SU-DHL-6 (cell line): ENCODE measurements around the gene SMYD2.

Experiments used
- H2AFZ ChIP-seq: fragments of 200-600 bp; sonication (generic); 2 replicates; pipeline ENCODE4 v1.6.1; 2014; ENCODE audit warnings: low read depth, mild to moderate bottlenecking, moderate library complexity, mixed read lengths, antibody characterized with exemption, low read length; ENCODE audit not compliant: severe bottlenecking
- H3F3A ChIP-seq: fragments of 200-600 bp; shearing (Covaris generic); 2 replicates; pipeline ENCODE4 v1.6.0; 2016; ENCODE audit warnings: antibody characterized with exemption, mild to moderate bottlenecking; ENCODE audit not compliant: insufficient read depth
- H3K27ac ChIP-seq: fragments of 200-600 bp; sonication (generic); 2 replicates; pipeline ENCODE4 v1.5.1; 2016; ENCODE audit warnings: low read depth, mild to moderate bottlenecking, low read length, moderate library complexity, mixed read lengths
- H3K27me3 ChIP-seq: fragments of 200-600 bp; sonication (generic), shearing (Covaris generic); 2 replicates; pipeline ENCODE4 v1.6.0; 2014; ENCODE audit warnings: mild to moderate bottlenecking, low read length
- H3K36me3 ChIP-seq: fragments of 200-600 bp; sonication (generic); 2 replicates; pipeline ENCODE4 v1.6.1; 2014; ENCODE audit warnings: mild to moderate bottlenecking, low read length, mixed read lengths
- H3K4me2 ChIP-seq: fragments of 300-600, 200-600 bp; shearing (Covaris generic), sonication (generic); 2 replicates; pipeline ENCODE4 v1.6.0; 2014; ENCODE audit warnings: low read length, low read depth, mild to moderate bottlenecking; ENCODE audit not compliant: poor library complexity, severe bottlenecking
- H3K4me3 ChIP-seq: fragments of 200-600 bp; sonication (generic); 2 replicates; pipeline ENCODE4 v1.5.1; 2014; ENCODE audit warnings: antibody characterized with exemption, low read length, mild to moderate bottlenecking, mixed read lengths; ENCODE audit not compliant: insufficient read depth, poor library complexity, severe bottlenecking
- H3K79me2 ChIP-seq: fragments of 200-600 bp; sonication (generic); 2 replicates; pipeline ENCODE4 v1.6.1; 2014; ENCODE audit warnings: mild to moderate bottlenecking, low read length, moderate library complexity; ENCODE audit not compliant: insufficient read depth
- H3K9ac ChIP-seq: fragments of 200-600 bp; sonication (generic); 2 replicates; pipeline ENCODE4 v1.7.0; 2014; ENCODE audit warnings: mild to moderate bottlenecking, low read length
- H3K9me2 ChIP-seq: fragments of 200-600 bp; sonication (generic); replicated peaks from 2 replicates; pipeline ENCODE4 v1.6.1; 2014; ENCODE audit warnings: low read length; ENCODE audit not compliant: insufficient read depth
- H3K9me3 ChIP-seq: fragments of 200-600 bp; sonication (generic); 2 replicates; pipeline ENCODE4 v1.6.1; 2014; ENCODE audit warnings: low read length, mixed read lengths; ENCODE audit not compliant: insufficient read depth
- H4K20me1 ChIP-seq: fragments of 200-600 bp; sonication (generic); 2 replicates; pipeline ENCODE4 v1.6.1; 2014; ENCODE audit warnings: low read depth, mild to moderate bottlenecking, antibody characterized with exemption, low read length, moderate library complexity, mixed read lengths
- CTCF ChIP-seq: fragments of 200-600 bp; sonication (generic); IDR thresholded peaks from one replicate; pipeline ENCODE4 v1.5.1; 2017; ENCODE audit warnings: antibody characterized with exemption, mild to moderate bottlenecking, low read length, moderate library complexity; ENCODE audit not compliant: insufficient read depth, poor library complexity, severe bottlenecking
- EZH2phosphoT487 ChIP-seq: fragments of 200-600 bp; sonication (generic), shearing (Covaris generic); conservative IDR thresholded peaks from 2 replicates; pipeline ENCODE4 v1.6.1; 2018; ENCODE audit warnings: mild to moderate bottlenecking, antibody characterized with exemption, low read length, moderate library complexity, mixed read lengths

SMYD2 gene

DNA sequence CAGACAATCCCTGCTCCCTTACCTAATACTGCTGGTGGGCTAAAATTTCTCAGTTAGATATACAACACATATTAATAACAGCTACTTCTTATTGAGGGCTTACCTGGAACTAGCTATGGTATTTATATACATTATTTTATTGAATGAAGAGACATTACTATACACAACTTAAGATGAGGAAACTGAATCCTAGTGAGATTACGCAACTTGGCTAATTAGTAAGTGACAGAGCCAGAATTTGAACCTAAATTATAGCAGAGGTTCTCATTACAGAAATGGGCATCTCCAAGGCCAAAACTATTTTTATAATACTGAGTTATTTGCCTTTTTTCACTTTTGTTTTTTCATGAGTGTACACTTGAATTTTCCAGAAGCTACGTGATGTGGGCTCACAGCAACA is 44.5 kb upstream of the SMYD2 start:
- Histone ChIP-seq H4K20me1 (no peaks in the 10 kb centered on the region), H2AFZ (no peak overlapping the region), H3K36me3 (no peaks in the 10 kb centered on the region), H3K9me3 (no peaks in the 10 kb centered on the region), H3K4me2 (no peak overlapping the region), H3F3A (no peaks in the 10 kb centered on the region), H3K9me2 (no peaks in the 10 kb centered on the region), H3K9ac (no peak overlapping the region), H3K4me3 (no peak overlapping the region), H3K27me3 (no peaks in the 10 kb centered on the region), H3K79me2 (no peaks in the 10 kb centered on the region), H3K27ac (no peak overlapping the region)
- TF ChIP-seq CTCF (no peak), EZH2phosphoT487 (no peak)

GRCh38 chr1:214241060-214241459 is 39.9 kb upstream of the SMYD2 start:
- Histone ChIP-seq H3F3A (no peaks in the 10 kb centered on the region), H3K36me3 (no peaks in the 10 kb centered on the region), H4K20me1 (no peaks in the 10 kb centered on the region), H3K4me2 (no peak overlapping the region), H3K4me3 (no peak overlapping the region), H3K9me2 (no peaks in the 10 kb centered on the region), H3K79me2 (no peaks in the 10 kb centered on the region), H3K9ac (no peak overlapping the region), H3K27ac (no peak overlapping the region), H3K9me3 (no peaks in the 10 kb centered on the region), H2AFZ (no peak overlapping the region), H3K27me3 (no peaks in the 10 kb centered on the region)
- TF ChIP-seq CTCF (no peak), EZH2phosphoT487 (no peak)

DNA sequence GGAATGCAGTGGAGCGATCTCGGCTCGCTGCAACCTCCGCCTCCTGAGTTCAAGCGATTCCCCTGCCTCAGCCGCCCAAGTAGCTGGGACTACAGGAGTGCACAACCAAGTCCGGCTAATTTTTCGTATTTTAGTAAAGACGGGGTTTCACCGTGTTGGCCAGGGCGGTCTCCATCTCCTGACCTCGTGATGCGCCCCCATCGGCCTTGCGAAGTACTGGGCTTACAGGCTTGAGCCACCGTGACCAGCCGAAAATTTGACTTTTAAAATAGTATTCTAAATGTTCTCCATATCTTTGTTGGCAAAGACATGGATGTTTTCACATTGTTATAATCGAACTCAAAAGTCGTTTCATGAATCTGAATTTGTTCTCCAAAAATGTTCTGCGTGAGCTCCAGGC is 36.7 kb upstream of the SMYD2 start:
- H3K4me2 ChIP-seq = no peak overlapping the region
- H3F3A ChIP-seq = no peaks in the 10 kb centered on the region
- H3K9ac ChIP-seq = no peak overlapping the region
- H4K20me1 ChIP-seq = no peaks in the 10 kb centered on the region
- H3K9me2 ChIP-seq = no peaks in the 10 kb centered on the region
- H3K27ac ChIP-seq = no peak overlapping the region
- H3K79me2 ChIP-seq = no peaks in the 10 kb centered on the region
- H3K36me3 ChIP-seq = no peaks in the 10 kb centered on the region
- H3K4me3 ChIP-seq = no peak overlapping the region
- H3K27me3 ChIP-seq = 0 out of 2 replicates have a peak, but pooled peaks cover 4% of the 10 kb centered on the region
- TF ChIP-seq CTCF (no peak), EZH2phosphoT487 (no peak)
- H2AFZ ChIP-seq = no peak overlapping the region
- H3K9me3 ChIP-seq = no peaks in the 10 kb centered on the region

DNA sequence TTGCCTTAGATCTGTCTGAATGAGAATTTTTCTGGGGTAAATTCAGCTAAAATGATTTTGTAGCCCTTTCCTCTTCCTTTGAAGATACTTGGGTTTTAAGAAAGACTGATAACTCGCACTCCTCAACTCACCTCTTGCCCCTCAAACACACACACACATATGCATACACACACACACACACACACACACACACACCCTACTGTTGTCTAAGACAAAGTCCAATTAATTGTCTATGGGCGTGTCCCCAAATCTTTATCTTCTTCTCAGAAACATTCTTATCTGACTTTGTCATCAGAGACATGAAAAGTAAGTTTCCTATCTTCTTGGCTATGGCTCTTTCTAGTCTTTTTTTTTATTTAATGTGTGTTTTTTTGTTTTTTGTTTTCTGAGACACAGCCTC is 36.1 kb upstream of the SMYD2 start:
- H3F3A ChIP-seq = no peaks in the 10 kb centered on the region
- no peak overlapping the region for H3K27ac ChIP-seq
- H3K4me3 ChIP-seq = no peak overlapping the region
- H3K27me3 ChIP-seq = 0 out of 2 replicates have a peak, but pooled peaks cover 4% of the 10 kb centered on the region
- no peaks in the 10 kb centered on the region for H3K36me3 ChIP-seq
- no peaks in the 10 kb centered on the region for H3K9me3 ChIP-seq
- no peaks in the 10 kb centered on the region for H3K9me2 ChIP-seq
- no peaks in the 10 kb centered on the region for H4K20me1 ChIP-seq
- no peak overlapping the region for H3K4me2 ChIP-seq
- no peak for TF ChIP-seq CTCF
- TF ChIP-seq EZH2phosphoT487 = no peak
- no peak overlapping the region for H2AFZ ChIP-seq
- H3K9ac ChIP-seq = no peak overlapping the region
- H3K79me2 ChIP-seq = no peaks in the 10 kb centered on the region
